ENCODE measurements around the gene DNPH1.

Gene DNPH1

DNA sequence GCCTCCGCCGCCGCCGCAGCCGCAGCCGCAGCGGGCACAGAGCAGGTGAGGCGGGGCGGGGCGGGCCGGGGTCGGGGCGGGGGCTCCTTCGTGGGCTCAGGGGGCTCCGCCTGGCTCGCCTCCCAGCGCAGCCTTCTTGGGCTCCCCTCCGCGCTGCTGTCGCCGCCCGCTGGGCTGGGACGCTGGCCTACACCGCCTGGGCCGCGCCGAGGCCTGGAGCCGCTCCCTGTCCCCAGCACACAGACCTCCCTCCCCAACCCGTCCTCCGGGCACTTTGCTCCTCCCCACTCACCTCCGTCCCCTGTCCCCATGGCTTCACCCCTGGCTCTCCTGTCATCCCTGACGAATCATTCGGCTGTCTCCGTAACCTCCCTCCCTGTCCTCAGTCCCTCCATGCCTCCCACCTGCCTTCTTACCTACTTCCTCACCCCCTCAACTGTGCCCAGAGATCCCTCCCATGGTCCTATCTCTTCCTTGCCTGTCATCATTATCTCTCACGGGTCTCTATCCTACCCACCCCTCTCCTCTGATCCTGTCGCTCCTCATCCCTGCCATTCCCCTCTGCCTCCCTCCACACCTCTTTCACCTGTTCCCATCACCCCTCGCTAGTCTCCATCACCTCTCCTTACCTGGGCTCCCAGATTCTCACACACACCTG, 14.5 kb upstream of the DNPH1 start:
- DNase-seq (ENCODE audit: low spot score) = no peak

DNA sequence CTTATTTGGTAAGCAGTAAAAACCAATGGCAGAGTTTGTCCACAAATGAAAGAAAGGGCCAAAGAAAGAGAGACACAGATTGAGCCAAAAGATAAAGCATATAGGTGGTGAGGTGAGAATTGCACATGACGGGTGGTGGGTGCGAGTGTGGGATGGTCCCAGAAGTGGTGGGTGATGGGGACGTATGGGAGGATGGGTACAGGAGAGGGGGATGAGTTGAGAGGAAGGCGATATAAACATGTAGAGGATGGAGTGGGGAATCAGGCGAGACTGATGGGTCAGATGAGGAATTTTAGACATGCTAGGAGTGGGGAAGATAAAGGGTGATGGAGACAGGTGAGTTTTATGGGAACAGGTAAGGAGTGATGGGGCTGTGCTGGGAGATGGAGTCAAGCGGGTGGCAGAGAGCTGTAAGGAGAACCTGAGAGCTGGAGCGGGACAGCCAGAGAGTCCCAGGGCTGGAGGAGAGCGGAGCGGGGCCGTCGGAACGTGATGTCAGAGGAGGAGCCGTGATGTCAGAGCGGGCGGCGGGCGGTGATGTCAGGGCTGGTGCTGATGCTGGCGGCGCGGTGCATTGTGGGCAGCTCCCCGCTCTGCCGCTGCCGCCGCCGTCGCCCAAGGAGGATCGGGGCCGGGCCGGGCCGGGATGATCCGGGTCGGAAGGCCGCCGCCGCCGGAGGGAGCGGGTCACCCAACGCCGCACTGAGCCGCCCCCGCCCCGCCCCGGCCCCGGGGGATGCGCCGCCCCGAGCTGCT, 13.8 kb upstream of the DNPH1 start, which contains the start of gene TTBK1:
TSS of gene TTBK1 (plus strand) at position 574 of the 756 bp plus-strand sequence. CDS start 3,180 bp downstream, outside the sequence.
- DNase-seq (ENCODE audit: low spot score) = no peak

DNA sequence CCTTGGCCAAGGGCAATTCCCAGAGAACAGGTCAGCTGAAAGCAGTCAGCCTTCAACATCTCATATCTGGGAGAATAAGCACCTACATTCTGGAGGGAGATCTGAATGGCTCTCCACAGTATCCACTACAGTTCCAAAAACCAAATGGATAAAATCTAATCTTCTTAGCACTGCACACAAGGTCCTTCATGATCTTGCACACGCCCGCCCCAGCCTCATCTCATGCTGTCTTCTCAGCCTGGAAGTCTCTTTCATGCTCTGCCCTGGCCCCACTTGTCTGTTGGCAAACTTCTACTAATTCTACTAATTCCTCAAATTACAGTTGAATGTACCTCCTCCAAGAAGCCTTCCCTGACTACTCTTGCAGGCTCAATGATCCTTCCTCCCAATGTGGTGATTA, 12.2 kb upstream of the DNPH1 start:
- DNase-seq (ENCODE audit: low spot score) = no peak

- no peak for DNase-seq (ENCODE audit: low spot score)
Measured at GRCh38 chr6:43240950-43241349, 11.7 kb upstream of the DNPH1 start.

GRCh38 chr6:43239054-43239453, 9.8 kb upstream of the DNPH1 start:
- DNase-seq (ENCODE audit: low spot score) = no peak

DNA sequence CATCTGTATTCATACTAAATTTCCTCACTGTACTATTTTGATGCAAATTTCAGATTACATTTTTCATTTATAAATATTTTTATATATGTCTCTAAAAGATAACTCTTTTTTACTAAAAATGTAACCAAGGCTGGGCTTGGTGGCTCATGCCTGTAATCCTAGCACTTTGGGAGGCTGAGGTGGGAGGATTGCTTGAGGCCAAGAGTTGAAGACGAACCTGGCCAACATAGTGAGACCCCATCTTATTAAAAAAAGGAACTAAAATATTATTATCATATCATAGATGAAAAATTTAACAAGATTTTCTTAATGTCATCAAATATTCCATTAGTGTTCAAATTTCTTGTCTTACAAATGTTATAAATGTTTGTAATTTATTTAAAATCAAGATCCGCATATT, 6.6 kb upstream of the DNPH1 start:
- no peak for DNase-seq (ENCODE audit: low spot score)

DNA sequence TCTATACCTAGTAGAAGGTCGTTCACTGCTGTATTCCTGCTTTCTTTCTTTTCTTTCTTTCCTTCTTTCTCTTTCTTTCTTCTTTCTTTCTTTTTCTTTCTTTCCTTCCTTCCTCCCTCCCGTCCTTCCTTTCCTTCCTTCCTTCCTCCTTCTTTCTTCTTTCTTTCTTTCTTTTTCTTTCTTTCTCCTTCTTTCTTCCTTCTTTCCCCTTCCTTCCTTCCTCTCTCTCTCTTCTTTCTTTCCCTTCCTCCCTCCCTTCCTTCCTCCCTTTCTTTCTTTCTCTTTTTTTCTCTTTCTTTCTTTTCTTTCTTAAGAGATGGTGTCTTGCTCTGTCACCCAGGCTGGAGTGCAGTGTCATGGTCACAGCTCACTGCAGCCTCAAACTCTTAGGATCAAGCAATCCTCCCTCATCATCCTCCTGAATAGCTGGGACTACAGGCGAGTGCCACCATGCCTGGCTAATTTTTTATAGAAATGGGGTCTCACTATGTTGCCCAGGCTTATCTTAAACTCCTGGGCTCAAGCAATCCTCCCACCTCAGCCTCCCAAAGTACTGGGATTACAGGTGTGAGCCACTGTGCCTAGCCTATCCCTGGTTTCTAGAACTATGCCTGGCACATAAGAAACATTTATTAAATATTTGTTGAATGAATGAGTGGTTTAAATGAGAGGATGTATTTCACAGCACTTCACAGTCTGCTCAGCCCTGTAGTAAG, 2.6 kb upstream of the DNPH1 start:
- no peak for DNase-seq (ENCODE audit: low spot score)

GRCh38 chr6:43231053-43231452, 1.8 kb upstream of the DNPH1 start:
- no peak for DNase-seq (ENCODE audit: low spot score)

DNA sequence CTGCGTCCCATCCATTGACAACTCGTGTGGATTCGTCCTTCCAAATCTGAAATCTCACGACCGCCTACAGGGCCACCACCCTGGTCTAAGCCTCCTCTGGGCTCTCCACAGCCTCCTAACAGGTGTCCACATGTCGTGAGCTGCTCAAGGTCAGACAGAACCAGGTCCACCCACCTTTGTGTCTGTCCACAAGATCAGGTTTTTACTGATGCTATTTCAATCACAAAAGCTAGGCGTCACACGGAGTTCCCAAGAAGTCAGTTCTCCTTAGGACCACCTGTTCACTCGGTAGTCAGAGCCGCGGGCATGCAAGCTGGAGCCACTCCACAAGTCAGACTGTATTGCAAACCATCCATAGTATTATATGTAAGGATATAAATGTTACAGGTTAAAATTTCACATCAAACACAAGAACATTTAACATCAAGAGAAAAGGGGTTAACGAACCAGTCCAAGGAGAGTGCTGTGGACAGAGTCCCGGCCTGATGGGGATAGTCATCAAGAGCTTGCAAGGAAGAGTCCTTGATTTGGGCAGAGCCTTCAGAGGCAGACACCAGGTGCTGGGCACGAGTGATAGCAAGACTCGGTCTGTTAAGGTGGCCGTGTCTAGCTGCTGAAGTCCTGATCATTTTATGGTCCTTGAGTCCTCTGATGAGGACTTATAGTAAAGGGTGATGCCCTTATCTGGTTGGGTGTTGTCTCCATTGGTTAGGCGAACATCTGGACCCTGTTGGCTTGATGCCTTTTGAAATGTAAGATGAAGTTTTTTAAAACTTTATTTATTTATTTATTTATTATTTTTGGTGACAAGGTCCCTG, 731 bp upstream of the DNPH1 start:
- no peak for DNase-seq (ENCODE audit: low spot score)

DNA sequence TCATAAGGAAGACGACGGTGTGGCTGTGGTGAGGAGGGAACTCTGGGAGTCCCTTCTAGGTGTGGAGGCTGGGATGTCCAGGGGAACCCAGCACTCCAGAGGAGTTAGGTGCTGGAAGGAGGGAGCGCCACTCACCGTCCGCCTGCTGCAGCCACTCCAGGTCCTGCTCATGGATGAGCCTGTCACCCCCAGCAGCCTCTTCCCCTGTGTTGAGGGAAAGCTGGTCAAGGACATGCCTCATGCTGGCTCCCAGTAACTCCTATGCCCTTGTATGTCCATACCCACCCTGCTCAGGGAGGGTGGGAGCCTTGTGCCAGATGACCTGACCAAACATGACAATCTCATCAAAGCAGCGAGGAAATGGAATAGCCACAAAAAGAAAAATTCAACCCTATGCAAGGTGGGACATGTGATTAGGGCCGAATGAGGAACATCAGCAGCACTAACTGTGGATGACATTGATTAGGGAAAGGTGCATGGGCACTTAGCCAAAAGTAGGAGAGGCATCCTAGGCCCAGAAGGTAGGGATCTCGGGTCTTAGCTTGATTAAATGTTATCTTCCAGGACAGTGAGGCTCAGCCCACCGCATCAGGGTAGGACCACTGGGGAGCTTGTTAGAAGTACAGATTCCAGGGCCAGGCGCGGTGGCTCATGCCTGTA, 3.0 kb downstream of the DNPH1 start:
- no peak for DNase-seq (ENCODE audit: low spot score)

DNA sequence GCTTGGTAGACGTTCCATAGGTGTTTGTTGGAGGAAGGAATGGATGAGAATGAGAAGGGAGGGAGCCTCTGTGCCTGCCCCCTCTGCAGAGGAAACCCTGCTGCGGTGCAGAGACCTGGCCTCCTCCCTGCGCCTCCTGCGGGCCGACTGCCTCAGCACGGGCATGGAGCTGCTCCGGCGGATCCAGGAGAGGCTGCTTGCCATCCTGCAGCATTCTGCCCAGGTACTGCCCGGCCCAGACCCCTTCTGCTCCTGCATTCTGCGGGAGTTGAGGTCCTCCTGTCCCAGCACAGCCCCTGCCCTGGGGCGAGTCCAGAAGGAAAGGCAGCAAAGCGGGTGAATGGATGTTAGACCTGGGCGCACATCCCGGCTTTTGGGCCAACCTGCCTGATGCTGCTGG, 6.1 kb downstream of the DNPH1 start:
- DNase-seq (ENCODE audit: low spot score) = no peak

- DNase-seq (ENCODE audit: low spot score) = no peak
Measured at GRCh38 chr6:43222418-43223059, 6.7 kb downstream of the DNPH1 start.

- DNase-seq (ENCODE audit: low spot score) = no peak
Measured at GRCh38 chr6:43221046-43221972, 8.0 kb downstream of the DNPH1 start.

DNA sequence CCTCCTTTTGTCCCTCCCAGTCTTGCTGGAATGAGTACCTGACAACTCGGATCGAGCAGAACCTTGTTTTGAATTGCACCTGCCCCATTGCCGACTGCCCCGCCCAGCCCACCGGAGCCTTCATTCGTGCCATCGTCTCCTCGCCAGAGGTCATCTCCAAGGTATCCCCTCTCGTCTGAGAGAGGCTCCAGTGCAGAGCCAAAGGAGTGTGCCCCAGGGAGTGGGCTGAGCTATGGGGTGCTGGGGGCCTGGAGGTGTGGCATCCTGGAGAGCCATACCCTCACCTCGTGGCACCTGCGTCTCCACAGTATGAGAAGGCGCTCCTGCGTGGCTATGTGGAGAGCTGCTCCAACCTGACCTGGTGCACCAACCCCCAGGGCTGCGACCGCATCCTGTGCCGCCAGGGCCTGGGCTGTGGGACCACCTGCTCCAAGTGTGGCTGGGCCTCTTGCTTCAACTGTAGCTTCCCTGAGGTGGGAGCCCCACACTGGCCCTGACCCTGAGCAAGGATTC, 8.8 kb downstream of the DNPH1 start:
- no peak for DNase-seq (ENCODE audit: low spot score)

GRCh38 chr6:43219814-43220213, 9.5 kb downstream of the DNPH1 start:
- DNase-seq (ENCODE audit: low spot score) = no peak

DNA sequence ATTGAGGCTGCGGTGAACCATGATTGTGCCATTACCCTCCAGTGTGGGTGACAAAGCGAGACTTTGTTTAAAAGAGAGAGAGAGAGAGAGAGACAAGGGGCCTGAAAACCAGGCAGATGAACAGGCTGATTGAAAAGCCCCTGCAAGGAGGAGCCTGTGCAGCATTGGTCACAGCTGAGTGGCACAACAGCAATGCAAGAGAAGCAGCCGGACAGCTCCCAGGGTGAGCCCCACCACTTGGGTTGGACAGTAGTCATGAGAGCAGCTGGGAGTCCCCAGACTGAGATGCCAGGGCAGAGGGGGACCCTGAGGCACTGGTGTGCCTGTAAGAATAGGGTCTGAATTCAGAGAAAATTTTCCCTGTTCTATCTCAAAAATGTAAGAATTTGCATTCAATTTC, 10.2 kb downstream of the DNPH1 start:
- DNase-seq (ENCODE audit: low spot score) = no peak

GRCh38 chr6:43217351-43217750, 11.9 kb downstream of the DNPH1 start:
- no peak for DNase-seq (ENCODE audit: low spot score)

GRCh38 chr6:43216200-43216599, 13.1 kb downstream of the DNPH1 start:
- DNase-seq (ENCODE audit: low spot score) = no peak

- no peak for DNase-seq (ENCODE audit: low spot score)
Measured at GRCh38 chr6:43215066-43215465, 14.2 kb downstream of the DNPH1 start.

DNA sequence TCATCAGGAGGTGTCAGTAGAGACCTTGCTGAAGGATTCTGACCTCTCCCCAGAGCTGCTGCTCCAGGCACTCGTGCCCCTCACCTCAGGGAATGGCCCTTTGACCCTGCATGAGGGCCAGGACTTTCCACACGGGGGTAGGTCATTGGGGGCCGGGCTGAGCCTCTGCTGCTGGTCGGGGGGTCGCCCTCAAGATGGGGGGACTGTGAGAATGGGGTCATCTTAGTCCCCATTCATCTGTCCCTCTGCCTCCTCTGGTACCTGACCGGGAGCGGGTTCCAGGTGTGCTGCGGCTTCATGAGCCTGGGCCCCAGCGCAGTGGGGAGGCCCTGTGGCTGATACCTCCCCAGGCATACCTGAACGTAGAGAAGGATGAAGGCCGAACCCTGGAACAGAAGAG, 15.8 kb downstream of the DNPH1 start:
- no peak for DNase-seq (ENCODE audit: low spot score)

All from hepatic stellate cell (primary cell).